Measurements from ENCODE around the gene ATE1.

GRCh38 chr10:121818599-121818998 lies 109.2 kb downstream of the ATE1 start:
- no peak for TF ChIP-seq CTCF (conservative IDR thresholded peaks at IDR 0.05)
- no peak for TF ChIP-seq ZFX (IDR thresholded peaks at IDR 0.05)
